Measurements from ENCODE around the gene IL1R2. TPM values are rescaled to one million over a fixed set of nuclear protein-coding genes. Genes with fewer than 3 reads are reported as not detected.
A peak's percentile ranks its signal among the peaks of the same experiment; 100 is the strongest.

IL1R2 gene
- total and polyA plus RNA-seq, 2 of the 13 experiments (the other 11 are each of a cell fraction or from before 2014, with no cell fraction given) = 3.6 to 7.3 TPM

DNA sequence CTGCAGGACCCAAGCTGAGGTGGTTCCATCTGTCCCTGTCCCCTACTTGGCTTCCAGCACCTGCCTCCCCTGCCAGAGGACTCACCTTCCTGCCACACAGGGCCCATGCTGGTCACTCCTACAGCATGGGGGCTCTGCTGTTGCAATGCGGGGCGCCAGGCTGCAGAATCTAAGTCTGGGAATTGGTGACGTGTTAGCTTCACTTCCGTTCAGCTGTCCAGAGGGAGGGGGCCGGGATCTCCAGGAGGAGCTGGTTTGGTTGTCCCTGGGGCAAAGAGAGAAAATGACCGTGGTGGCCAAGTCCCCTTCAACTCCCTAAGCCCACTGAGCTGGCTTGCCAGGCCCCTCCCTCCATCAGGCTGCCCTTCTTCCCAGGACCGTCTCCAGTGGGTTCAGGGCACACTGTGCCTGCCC lies 69.5 kb downstream of the IL1R2 start:
- BruUV-seq (replicated peaks) = no TSS peak
- FAIRE-seq = no peak
- intact Hi-C loops (cut with micrococcal nuclease; ENCODE audit: unreplicated experiment) (no loop called here), in situ Hi-C loops (cut with HindIII; ENCODE audit: extremely low pct_ligation_motif_present, low pct_unique_long_range_greater_than_20kb) (no loop called here)
- Histone ChIP-seq H3K27ac (ENCODE audit: extremely low read length, insufficient read depth, low read length) (no peak overlapping the region), H3K36me3 (replicated peaks in 1 of 2; ENCODE audit: control insufficient read depth in 1 of 2, insufficient read depth in 2 of 2, low read length in 2 of 2) (no peaks in the 10 kb centered on the region), H3K79me2 (ENCODE audit: insufficient read depth, low read length) (no peaks in the 10 kb centered on the region), H4K20me1 (ENCODE audit: insufficient read depth, low read length) (no peaks in the 10 kb centered on the region), H3K4me3 (replicated peaks in 1 of 3; ENCODE audit: insufficient read depth in 1 of 3, low read depth in 2 of 3, low read length in 3 of 3) (no peak overlapping the region), H3K4me1 (ENCODE audit: insufficient read depth, low read length) (peaks cover 97% of the 10 kb centered on the region), H2AFZ (ENCODE audit: low read length) (no peak overlapping the region), H3K27me3 (ENCODE audit: control insufficient read depth in 1 of 2, insufficient read depth in 2 of 2, low read length in 2 of 2) (no peaks in the 10 kb centered on the region), H3K4me2 (ENCODE audit: low read depth, low read length) (no peak overlapping the region), H3K9ac (ENCODE audit: insufficient read depth, low read depth, low read length) (no peak overlapping the region), H3K9me3 (ENCODE audit: low read length) (peaks cover 18% of the 10 kb centered on the region)
- 94% methylated on average over 6 of the region's 7 CpGs for WGBS (ENCODE audit: low lambda C conversion rate)
- DNase-seq (ENCODE audit: low spot score) = no peak
- no peak for ATAC-seq
- CTCF ChIA-PET (ENCODE audit: low intra/inter-chr PET ratio, low total read pairs) = no interaction called here
- POLR2A ChIA-PET = interaction anchor here (2.0 kb wide), 1 partner anchor 40 kb away, joined by 8 read pairs; no protein-coding TSS in a partner anchor
- 0 out of 2 replicates have a peak, but pooled peaks have one; percentile 24 for TF ChIP-seq ZFP91 (CRISPR knock-in tag; IDR thresholded peaks at IDR 0.05; ENCODE audit: borderline replicate concordance)
- TF ChIP-seq PCBP2 (optimal IDR thresholded peaks at IDR 0.05; ENCODE audit: low read depth, low read length, poor library complexity, severe bottlenecking) = no peak
- TF ChIP-seq AGO2 (optimal IDR thresholded peaks at IDR 0.05; ENCODE audit: low read depth, low read length) = peak; percentile 31
- no peak for TF ChIP-seq ZNF33B (CRISPR knock-in tag; IDR thresholded peaks at IDR 0.05)
- TF ChIP-seq ATAD3A (CRISPR knock-in tag; IDR thresholded peaks at IDR 0.05) = no peak
- no peak for TF ChIP-seq ZNF138 (CRISPR knock-in tag; IDR thresholded peaks at IDR 0.05; ENCODE audit: low read depth)
- 0 out of 2 replicates have a peak, but pooled peaks have one; percentile 35 for TF ChIP-seq ZBTB4 (CRISPR knock-in tag; IDR thresholded peaks at IDR 0.05; ENCODE audit: borderline replicate concordance)
- 0 out of 2 replicates have a peak, but pooled peaks have one; percentile 35 for TF ChIP-seq NRL (CRISPR knock-in tag; IDR thresholded peaks at IDR 0.05; ENCODE audit: borderline replicate concordance)
- TF ChIP-seq ZC3H4 (CRISPR knock-in tag; IDR thresholded peaks at IDR 0.05; ENCODE audit: borderline replicate concordance) = no peak
- no peak for TF ChIP-seq PRPF4 (IDR thresholded peaks at IDR 0.05; ENCODE audit: low read depth, low read length, poor library complexity, severe bottlenecking)
- TF ChIP-seq PAXIP1 (CRISPR knock-in tag; conservative IDR thresholded peaks at IDR 0.05) = no peak
- no peak for TF ChIP-seq KDM6A (CRISPR knock-in tag; IDR thresholded peaks at IDR 0.05; ENCODE audit: low read depth)
- no peak for TF ChIP-seq TAF1 (CRISPR knock-in tag; IDR thresholded peaks at IDR 0.05)
- TF ChIP-seq ZKSCAN5 (CRISPR knock-in tag; IDR thresholded peaks at IDR 0.05) = no peak
- TF ChIP-seq GTF2F1 (IDR thresholded peaks at IDR 0.05; ENCODE audit: low read length) = no peak
